Astrocyte (in vitro differentiated cells and primary cell): ENCODE results near the gene LTK. TPM values are rescaled to one million over a fixed set of nuclear protein-coding genes. Genes with fewer than 3 reads are reported as not detected.

ENCODE experiments used
- DNase-seq: peaks from one replicate; pipeline ENCODE4 v3.0.0-alpha.2; 2010; ENCODE audit warnings: low read depth
- FAIRE-seq: peaks from 2 replicates; lab custom pipeline; 2011; peaks lifted over from hg19 to GRCh38; lab: Jason Lieb, UNC
- H2AFZ ChIP-seq: 2 replicates; pipeline ENCODE4 v1.6.0; 2012; ENCODE audit warnings: low read depth, low read length, inconsistent platforms
- H3K27ac ChIP-seq: 2 replicates; pipeline ENCODE4 v1.5.1; 2011; ENCODE audit warnings: low read depth, low read length, inconsistent platforms
- H3K27me3 ChIP-seq: 2 replicates; pipeline ENCODE4 v1.6.0; 2011; ENCODE audit warnings: low read length, inconsistent platforms; ENCODE audit not compliant: insufficient read depth
- H3K36me3 ChIP-seq: 2 replicates; pipeline ENCODE4 v1.5.1; 2011; ENCODE audit warnings: low read length, inconsistent platforms; ENCODE audit not compliant: insufficient read depth
- H3K4me1 ChIP-seq: 2 replicates; pipeline ENCODE4 v1.5.1; 2011; ENCODE audit warnings: low read length, inconsistent platforms; ENCODE audit not compliant: insufficient read depth
- H3K4me2 ChIP-seq: 2 replicates; pipeline ENCODE4 v1.6.0; 2012; ENCODE audit warnings: low read length, inconsistent platforms
- H3K4me3 ChIP-seq: 2 replicates; pipeline ENCODE4 v1.5.1; 2011; ENCODE audit warnings: low read depth, mild to moderate bottlenecking, low read length, inconsistent platforms; ENCODE audit not compliant: insufficient read depth
- H3K79me2 ChIP-seq: 2 replicates; pipeline ENCODE4 v1.6.0; 2012; ENCODE audit warnings: mild to moderate bottlenecking, low read length, inconsistent platforms; ENCODE audit not compliant: insufficient read depth
- H3K9ac ChIP-seq: 2 replicates; pipeline ENCODE4 v1.6.0; 2012; ENCODE audit warnings: mild to moderate bottlenecking, low read length, inconsistent platforms
- H3K9me3 ChIP-seq: 2 replicates; pipeline ENCODE4 v1.5.1; 2012; ENCODE audit warnings: low read depth, mild to moderate bottlenecking, low read length, inconsistent platforms; ENCODE audit not compliant: insufficient read depth
- H4K20me1 ChIP-seq: 2 replicates; pipeline ENCODE4 v1.6.0; 2012; ENCODE audit warnings: low read length, inconsistent platforms; ENCODE audit not compliant: insufficient read depth
- H3K27ac Mint-ChIP-seq: one replicate; pipeline ENCODE4 v1.8.0; 2021; ENCODE audit warnings: mild to moderate bottlenecking, mixed read lengths; ENCODE audit not compliant: unreplicated experiment
- H3K27me3 Mint-ChIP-seq: one replicate; pipeline ENCODE4 v1.8.0; 2021; ENCODE audit warnings: low read depth, mixed read lengths; ENCODE audit not compliant: unreplicated experiment
- H3K36me3 Mint-ChIP-seq: one replicate; pipeline ENCODE4 v1.8.0; 2021; ENCODE audit warnings: low read depth, mixed read lengths; ENCODE audit not compliant: unreplicated experiment
- H3K4me1 Mint-ChIP-seq: one replicate; pipeline ENCODE4 v1.8.0; 2021; ENCODE audit warnings: low read depth, mixed read lengths; ENCODE audit not compliant: unreplicated experiment
- H3K4me3 Mint-ChIP-seq: one replicate; pipeline ENCODE4 v1.8.0; 2021; ENCODE audit warnings: mild to moderate bottlenecking, moderate library complexity, mixed read lengths; ENCODE audit not compliant: unreplicated experiment
- H3K9me3 Mint-ChIP-seq: one replicate; pipeline ENCODE4 v1.8.0; 2021; ENCODE audit warnings: mild to moderate bottlenecking, mixed read lengths; ENCODE audit not compliant: unreplicated experiment
- EZH2 ChIP-seq: IDR thresholded peaks from 2 replicates; pipeline ENCODE4 v1.6.1; 2012; ENCODE audit warnings: mild to moderate bottlenecking, low read length, inconsistent platforms; ENCODE audit not compliant: insufficient read depth
- total RNA-seq: library from RNA; stranded (reverse); gene quantifications from 2 replicates; pipeline ENCODE4 v1.2.1, GENCODE V29; 2021
- TF ChIP-seq, protein P1 (sequence below): IDR thresholded peaks from 2 replicates; pipeline ENCODE4 v1.5.1; 2011; ENCODE audit warnings: low read depth, mild to moderate bottlenecking, inconsistent platforms, low read length, moderate library complexity; ENCODE audit not compliant: insufficient read depth

LTK gene
- total RNA-seq, 1 donor from 2014 or later: 0.14 TPM

- H3K9me3 ChIP-seq: no peaks in the 10 kb centered on the region
- H3K4me3 ChIP-seq: no peak overlapping the region
- no peaks in the 10 kb centered on the region for H3K27me3 ChIP-seq
- FAIRE-seq (no peak), DNase-seq (no peak)
- H3K9ac ChIP-seq: no peak overlapping the region
- peaks cover 4% of the 10 kb centered on the region for H3K4me1 ChIP-seq
- H3K4me3 Mint-ChIP-seq: no peak overlapping the region
- no peak for TF ChIP-seq EZH2
- TF ChIP-seq, protein P1, sequence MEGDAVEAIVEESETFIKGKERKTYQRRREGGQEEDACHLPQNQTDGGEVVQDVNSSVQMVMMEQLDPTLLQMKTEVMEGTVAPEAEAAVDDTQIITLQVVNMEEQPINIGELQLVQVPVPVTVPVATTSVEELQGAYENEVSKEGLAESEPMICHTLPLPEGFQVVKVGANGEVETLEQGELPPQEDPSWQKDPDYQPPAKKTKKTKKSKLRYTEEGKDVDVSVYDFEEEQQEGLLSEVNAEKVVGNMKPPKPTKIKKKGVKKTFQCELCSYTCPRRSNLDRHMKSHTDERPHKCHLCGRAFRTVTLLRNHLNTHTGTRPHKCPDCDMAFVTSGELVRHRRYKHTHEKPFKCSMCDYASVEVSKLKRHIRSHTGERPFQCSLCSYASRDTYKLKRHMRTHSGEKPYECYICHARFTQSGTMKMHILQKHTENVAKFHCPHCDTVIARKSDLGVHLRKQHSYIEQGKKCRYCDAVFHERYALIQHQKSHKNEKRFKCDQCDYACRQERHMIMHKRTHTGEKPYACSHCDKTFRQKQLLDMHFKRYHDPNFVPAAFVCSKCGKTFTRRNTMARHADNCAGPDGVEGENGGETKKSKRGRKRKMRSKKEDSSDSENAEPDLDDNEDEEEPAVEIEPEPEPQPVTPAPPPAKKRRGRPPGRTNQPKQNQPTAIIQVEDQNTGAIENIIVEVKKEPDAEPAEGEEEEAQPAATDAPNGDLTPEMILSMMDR: no peak
- H3K9me3 Mint-ChIP-seq: no peaks in the 10 kb centered on the region
- peaks cover 46% of the 10 kb centered on the region for H3K36me3 ChIP-seq
- no peaks in the 10 kb centered on the region for H3K27me3 Mint-ChIP-seq
- no peaks in the 10 kb centered on the region for H3K79me2 ChIP-seq
- peaks cover 29% of the 10 kb centered on the region for H3K36me3 Mint-ChIP-seq
- peak overlapping the region; percentile 99 for H3K27ac Mint-ChIP-seq
- no peaks in the 10 kb centered on the region for H4K20me1 ChIP-seq
- no peak overlapping the region for H3K4me2 ChIP-seq
- no peak overlapping the region for H3K27ac ChIP-seq
- no peak overlapping the region for H2AFZ ChIP-seq
- peaks cover 9% of the 10 kb centered on the region for H3K4me1 Mint-ChIP-seq
Observed at GRCh38 chr15:41476416-41477048, 37.1 kb downstream of the LTK start.

- no peak overlapping the region for H3K27ac ChIP-seq
- H3K4me3 Mint-ChIP-seq: no peak overlapping the region
- FAIRE-seq: no peak
- no peak overlapping the region for H3K9ac ChIP-seq
- no peak overlapping the region for H3K27ac Mint-ChIP-seq
- H3K27me3 Mint-ChIP-seq: no peaks in the 10 kb centered on the region
- no peak for DNase-seq
- no peak overlapping the region for H3K4me2 ChIP-seq
- H3K9me3 ChIP-seq: no peaks in the 10 kb centered on the region
- H3K79me2 ChIP-seq: no peaks in the 10 kb centered on the region
- H3K36me3 ChIP-seq: peaks cover 51% of the 10 kb centered on the region
- H3K36me3 Mint-ChIP-seq: peaks cover 28% of the 10 kb centered on the region
- peaks cover 4% of the 10 kb centered on the region for H3K4me1 ChIP-seq
- H3K27me3 ChIP-seq: no peaks in the 10 kb centered on the region
- no peak overlapping the region for H2AFZ ChIP-seq
- TF ChIP-seq EZH2: no peak
- TF ChIP-seq, protein P1: no peak
- no peak overlapping the region for H3K4me3 ChIP-seq
- no peaks in the 10 kb centered on the region for H3K9me3 Mint-ChIP-seq
- H4K20me1 ChIP-seq: no peaks in the 10 kb centered on the region
- H3K4me1 Mint-ChIP-seq: peaks cover 9% of the 10 kb centered on the region
Observed at GRCh38 chr15:41474941-41475340, 38.7 kb downstream of the LTK start.

DNA sequence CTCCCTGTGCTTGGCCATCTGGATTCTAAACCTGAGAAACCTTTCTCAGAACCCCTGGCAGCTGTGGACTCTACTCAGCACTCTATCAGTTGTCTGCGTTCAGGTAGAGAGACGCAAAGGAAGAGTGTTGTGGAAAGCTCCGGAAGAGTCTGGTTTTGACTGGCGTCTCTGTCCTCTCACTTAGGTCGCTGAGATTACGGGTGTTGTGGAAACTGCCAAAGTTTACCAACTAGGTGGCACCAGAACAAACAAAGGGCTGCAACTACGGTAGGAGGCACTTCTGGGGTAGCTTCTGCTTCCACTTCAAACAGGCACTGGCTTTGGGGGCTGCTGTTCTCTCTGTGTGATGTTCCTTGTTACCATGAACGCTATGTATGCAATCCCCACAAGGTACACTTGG, 39.2 kb downstream of the LTK start:
- no peak overlapping the region for H3K27ac Mint-ChIP-seq
- no peak for TF ChIP-seq EZH2
- TF ChIP-seq, protein P1: no peak
- H3K4me1 ChIP-seq: peaks cover 4% of the 10 kb centered on the region
- no peaks in the 10 kb centered on the region for H3K27me3 Mint-ChIP-seq
- no peak for FAIRE-seq
- H3K9me3 Mint-ChIP-seq: no peaks in the 10 kb centered on the region
- no peaks in the 10 kb centered on the region for H4K20me1 ChIP-seq
- H3K4me1 Mint-ChIP-seq: peaks cover 9% of the 10 kb centered on the region
- no peak for DNase-seq
- H2AFZ ChIP-seq: no peak overlapping the region
- peaks cover 48% of the 10 kb centered on the region for H3K36me3 ChIP-seq
- H3K9ac ChIP-seq: no peak overlapping the region
- peaks cover 32% of the 10 kb centered on the region for H3K36me3 Mint-ChIP-seq
- H3K27me3 ChIP-seq: no peaks in the 10 kb centered on the region
- H3K79me2 ChIP-seq: no peaks in the 10 kb centered on the region
- H3K4me3 ChIP-seq: no peak overlapping the region
- H3K4me2 ChIP-seq: no peak overlapping the region
- H3K9me3 ChIP-seq: no peaks in the 10 kb centered on the region
- no peak overlapping the region for H3K4me3 Mint-ChIP-seq
- no peak overlapping the region for H3K27ac ChIP-seq
